Aorta (tissue), 5 donors: Measurements from ENCODE around the gene TMEM60. TPM values are rescaled to one million over a fixed set of nuclear protein-coding genes. Genes with fewer than 3 reads are reported as not detected.

Experiments
- ATAC-seq: fragments of 200-7000 bp; cut with Tn5 transposase; one replicate; pipeline ENCODE4 v1.9.1; 2022; ENCODE audit warnings: moderate library complexity; ENCODE audit not compliant: low FRiP score
- DNase-seq, 2 donors: peaks; one replicate each; pipeline ENCODE4 v3.0.0-alpha.2; 2020
- H3K27ac ChIP-seq, 2 donors: one replicate each; pipeline ENCODE4 v1.5.1; 2013; ENCODE audit warnings: low read length in 2 of 2, mild to moderate bottlenecking in 2 of 2, moderate library complexity in 2 of 2, control low read depth in 1 of 2, inconsistent platforms in 1 of 2, low read depth in 1 of 2
- H3K27me3 ChIP-seq, 2 donors: one replicate each; pipeline ENCODE4 v1.6.1; 2013; ENCODE audit warnings: control low read depth in 1 of 2, low read length in 1 of 2, mild to moderate bottlenecking in 1 of 2, moderate library complexity in 1 of 2; ENCODE audit not compliant: insufficient read depth in 2 of 2, control insufficient read depth in 1 of 2
- H3K36me3 ChIP-seq, 2 donors: one replicate each; pipeline ENCODE4 v1.6.1; 2013; ENCODE audit warnings: control low read depth in 1 of 2, low read length in 1 of 2, mild to moderate bottlenecking in 1 of 2; ENCODE audit not compliant: insufficient read depth in 2 of 2, control insufficient read depth in 1 of 2
- H3K4me1 ChIP-seq, 2 donors: one replicate each; pipeline ENCODE4 v1.6.1; 2013; ENCODE audit warnings: low read length in 2 of 2, control low read depth in 1 of 2, mild to moderate bottlenecking in 1 of 2, moderate library complexity in 1 of 2; ENCODE audit not compliant: insufficient read depth in 2 of 2, control insufficient read depth in 1 of 2
- H3K4me3 ChIP-seq, 2 donors: one replicate each; pipeline ENCODE4 v1.5.1; 2013; ENCODE audit warnings: low read length in 2 of 2, control low read depth in 1 of 2, mild to moderate bottlenecking in 1 of 2
- H3K9me3 ChIP-seq: one replicate; pipeline ENCODE4 v1.6.1; 2013; ENCODE audit warnings: mild to moderate bottlenecking, low read length; ENCODE audit not compliant: control insufficient read depth
- WGBS, 2 donors: extraction: QIAGEN DNeasy Blood & Tissue Kit; methylation state at CpG; one replicate each; pipeline ENCODE4 v1.1.7; 2013; 5-methylcytosine and 5-hydroxymethylcytosine counted together
- intact Hi-C, 2 donors: fragments of 100-400 bp; cut with DNase I; formaldehyde crosslinking; loops; one replicate each; pipeline versions ENCODE4 v1.14.2 to v1.15.0; 2022
- polyA plus RNA-seq, 2 donors: library from polyadenylated mRNA; stranded (reverse); fragments of 200-250 nt; gene quantifications; one replicate each; pipeline ENCODE4 v1.2.3, GENCODE V29; 2013
- total RNA-seq, 2 donors: library from RNA; stranded (reverse); fragmentation: NEBNext Ultra II Directional; extraction: Animal tissue kit (Norgen Biotek cat#: 25700); gene quantifications; one replicate each; pipeline ENCODE4 v1.2.1, GENCODE V29; 2021
- donor health status: healthy with polysubstance abuse.
- donor health status: Bipolar disorder and iron deficiency.
- donor health status: DM: no; HTN: no; CAD: no.
- donor health status: DM: no; HTN: no; CAD: no.
- donor health status: DM: yes; HTN: yes; CAD: no.

The TMEM60 gene
- total and polyA plus RNA-seq, 4 donors = 11.0 to 16.8 (median 13.5) TPM

- DNase-seq (no peak), ATAC-seq (no peak)
- Histone ChIP-seq H3K27me3 (no peaks in the 10 kb centered on the region), H3K4me1 (peaks cover 0 to 3% of the 10 kb centered on the region in 2 donors), H3K27ac (no peak overlapping the region), H3K9me3 (no peaks in the 10 kb centered on the region), H3K4me3 (no peak overlapping the region), H3K36me3 (no peaks in the 10 kb centered on the region)
- 99 to 100% methylated on average over 1 of the region's 1 CpG for WGBS, 2 donors
- intact Hi-C loops = no loop called here
Observed at GRCh38 chr7:77833136-77833535, 34.9 kb upstream of the TMEM60 start.

DNA sequence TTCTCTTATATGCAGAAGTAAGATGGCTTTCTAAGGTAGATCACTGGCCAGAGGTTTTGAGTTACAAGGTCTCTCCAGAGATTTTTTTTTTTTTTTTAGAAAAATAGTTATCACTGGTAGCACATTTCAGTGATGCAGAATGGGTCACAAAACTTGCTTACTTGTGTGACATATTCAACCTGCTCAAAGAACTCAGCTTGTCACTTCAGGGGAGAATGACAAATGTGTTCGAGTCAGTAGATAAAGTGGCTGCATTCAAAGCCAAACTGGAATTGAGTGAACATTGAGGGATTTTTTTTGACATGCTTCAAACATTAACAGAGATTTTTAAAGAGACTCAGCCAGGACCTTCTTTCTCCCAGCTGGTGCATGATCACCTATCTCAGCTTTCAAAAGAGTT is 33.7 kb upstream of the TMEM60 start:
- 21 to 23% methylated on average over 1 of the region's 1 CpG for WGBS, 2 donors
- H3K27ac ChIP-seq = no peak overlapping the region
- no peak overlapping the region for H3K4me3 ChIP-seq
- no peaks in the 10 kb centered on the region for H3K36me3 ChIP-seq
- intact Hi-C loops = no loop called here
- DNase-seq = no peak
- no peaks in the 10 kb centered on the region for H3K4me1 ChIP-seq
- no peaks in the 10 kb centered on the region for H3K9me3 ChIP-seq
- H3K27me3 ChIP-seq = no peaks in the 10 kb centered on the region
- ATAC-seq = no peak

GRCh38 chr7:77831481-77831880 is 33.2 kb upstream of the TMEM60 start:
- intact Hi-C loops = no loop called here
- 92 to 95% methylated on average over 7 of the region's 7 CpGs for WGBS, 2 donors
- DNase-seq = no peak
- Histone ChIP-seq H3K27me3 (no peaks in the 10 kb centered on the region), H3K9me3 (no peaks in the 10 kb centered on the region), H3K4me1 (no peaks in the 10 kb centered on the region), H3K36me3 (no peaks in the 10 kb centered on the region), H3K27ac (no peak overlapping the region), H3K4me3 (no peak overlapping the region)
- no peak for ATAC-seq

DNA sequence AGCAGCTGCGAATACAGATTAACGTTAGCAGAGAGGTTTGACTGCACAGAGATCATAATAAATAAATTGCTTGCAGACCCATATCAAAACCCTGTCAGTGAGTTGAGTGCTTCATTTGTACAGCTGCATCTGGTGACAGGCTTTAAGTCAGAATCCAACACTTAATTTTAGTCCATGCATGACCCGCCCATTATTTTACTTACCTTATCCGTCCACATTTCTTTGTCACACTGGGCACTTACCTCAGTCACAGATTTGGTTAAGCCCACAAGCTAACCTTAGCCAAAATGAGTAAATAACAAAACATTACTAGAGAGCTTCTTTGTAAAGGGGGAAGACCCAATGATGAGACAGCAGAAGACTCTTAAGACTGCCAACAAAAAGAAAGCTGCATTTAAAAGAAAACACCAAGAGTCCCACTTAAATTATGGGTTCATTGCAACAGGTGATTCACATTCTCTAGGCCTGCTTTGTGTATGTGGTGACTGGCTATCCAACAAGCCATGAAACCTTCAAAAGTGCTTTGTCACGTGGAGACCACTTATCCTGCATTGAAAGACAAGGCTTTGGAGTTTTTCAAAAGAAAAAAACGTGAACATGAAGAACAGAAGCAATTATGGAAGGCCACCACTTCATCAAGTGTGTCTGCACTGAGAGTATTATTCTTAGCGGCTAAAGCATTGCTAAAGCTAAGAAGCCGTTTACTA is 32.6 kb upstream of the TMEM60 start:
- ATAC-seq = no peak
- intact Hi-C loops = no loop called here
- H3K9me3 ChIP-seq = no peaks in the 10 kb centered on the region
- 73 to 77% methylated on average over 8 of the region's 8 CpGs for WGBS, 2 donors
- H3K27ac ChIP-seq = no peak overlapping the region
- H3K4me3 ChIP-seq = no peak overlapping the region
- H3K36me3 ChIP-seq = no peaks in the 10 kb centered on the region
- H3K27me3 ChIP-seq = no peaks in the 10 kb centered on the region
- no peak for DNase-seq
- no peaks in the 10 kb centered on the region for H3K4me1 ChIP-seq

GRCh38 chr7:77827999-77828398 is 29.8 kb upstream of the TMEM60 start:
- Histone ChIP-seq H3K4me1 (no peaks in the 10 kb centered on the region), H3K36me3 (no peaks in the 10 kb centered on the region), H3K9me3 (no peaks in the 10 kb centered on the region), H3K4me3 (no peak overlapping the region), H3K27ac (no peak overlapping the region), H3K27me3 (no peaks in the 10 kb centered on the region)
- ATAC-seq (no peak), DNase-seq (no peak)
- WGBS, 2 donors = 45 to 49% methylated on average over 2 of the region's 2 CpGs
- intact Hi-C loops = loop anchor here in 1 of 2 donors (10.0 kb wide), 1 partner anchor 57 kb away; no protein-coding TSS in a partner anchor

DNA sequence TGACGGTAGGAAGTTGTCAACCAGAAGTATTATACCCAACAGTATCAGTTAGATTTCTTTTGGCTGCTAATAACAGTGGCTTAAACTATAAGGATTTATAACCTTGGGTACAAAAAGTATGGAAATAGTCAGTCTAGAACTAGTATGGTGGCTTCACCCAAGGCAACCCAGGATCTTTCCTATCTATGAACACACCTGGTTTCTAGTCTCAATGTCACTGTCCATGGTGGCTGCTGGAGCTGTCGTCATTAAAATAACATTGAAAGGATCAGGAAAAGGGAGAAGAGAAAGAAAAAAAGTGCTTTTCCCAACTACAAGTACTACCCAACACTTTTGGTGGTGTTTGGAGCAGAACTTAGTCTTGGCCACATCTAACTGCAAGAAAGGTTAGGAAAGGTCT is 28.1 kb upstream of the TMEM60 start:
- ATAC-seq = no peak
- no peaks in the 10 kb centered on the region for H3K27me3 ChIP-seq
- no peak overlapping the region for H3K27ac ChIP-seq
- no peak overlapping the region for H3K4me3 ChIP-seq
- 83 to 89% methylated on average over 2 of the region's 2 CpGs for WGBS, 2 donors
- intact Hi-C loops = loop anchor here in 1 of 2 donors (10.0 kb wide), 1 partner anchor 59 kb away; no protein-coding TSS in a partner anchor
- no peak for DNase-seq
- H3K9me3 ChIP-seq = no peaks in the 10 kb centered on the region
- no peaks in the 10 kb centered on the region for H3K36me3 ChIP-seq
- H3K4me1 ChIP-seq = no peaks in the 10 kb centered on the region

- Histone ChIP-seq H3K4me1 (no peaks in the 10 kb centered on the region), H3K27me3 (no peaks in the 10 kb centered on the region), H3K4me3 (no peak overlapping the region), H3K9me3 (peaks cover 2% of the 10 kb centered on the region), H3K36me3 (peaks cover 0 to 2% of the 10 kb centered on the region in 2 donors), H3K27ac (no peak overlapping the region)
- intact Hi-C loops = loop anchor here in 1 of 2 donors (10.0 kb wide), 1 partner anchor 60 kb away; no protein-coding TSS in a partner anchor
- ATAC-seq (no peak), DNase-seq (no peak)
- 97% methylated on average over 3 of the region's 3 CpGs for WGBS, 2 donors
Observed at GRCh38 chr7:77825131-77825530, 26.9 kb upstream of the TMEM60 start.

DNA sequence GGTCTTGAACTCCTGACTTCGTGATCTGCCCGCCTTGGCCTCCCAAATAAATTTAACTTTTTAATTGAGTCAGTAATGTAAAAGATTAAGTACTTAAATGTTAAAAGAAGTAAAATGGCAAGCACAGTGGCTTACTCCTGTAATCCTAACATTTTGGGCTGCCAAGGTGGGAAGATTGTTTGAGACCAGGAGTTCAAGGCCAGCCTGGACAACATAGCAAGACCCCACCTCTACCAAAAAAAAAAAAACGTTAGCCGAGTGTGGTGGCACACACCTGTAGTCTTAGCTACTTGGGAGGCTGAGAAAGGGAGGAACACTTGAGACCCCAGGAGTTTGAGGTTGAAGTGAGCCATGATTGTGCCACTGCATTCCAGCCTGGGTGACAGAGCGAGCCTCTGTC is 26.4 kb upstream of the TMEM60 start:
- intact Hi-C loops = loop anchor here in 1 of 2 donors (10.0 kb wide), 1 partner anchor 60 kb away; no protein-coding TSS in a partner anchor
- no peaks in the 10 kb centered on the region for H3K27me3 ChIP-seq
- H3K4me3 ChIP-seq = no peak overlapping the region
- 96 to 98% methylated on average over 5 of the region's 5 CpGs for WGBS, 2 donors
- DNase-seq (no peak), ATAC-seq (no peak)
- H3K36me3 ChIP-seq = peaks cover 0 to 2% of the 10 kb centered on the region in 2 donors
- H3K27ac ChIP-seq = no peak overlapping the region
- no peaks in the 10 kb centered on the region for H3K4me1 ChIP-seq
- H3K9me3 ChIP-seq = peaks cover 2% of the 10 kb centered on the region

GRCh38 chr7:77823787-77824186 is 25.6 kb upstream of the TMEM60 start:
- ATAC-seq (no peak), DNase-seq (no peak)
- H3K36me3 ChIP-seq = peaks cover 0 to 2% of the 10 kb centered on the region in 2 donors
- no peaks in the 10 kb centered on the region for H3K4me1 ChIP-seq
- no peak overlapping the region for H3K4me3 ChIP-seq
- intact Hi-C loops = loop anchor here in 1 of 2 donors (10.0 kb wide), 1 partner anchor 61 kb away; no protein-coding TSS in a partner anchor
- H3K27me3 ChIP-seq = no peaks in the 10 kb centered on the region
- WGBS, 2 donors = 16 to 27% methylated on average over 2 of the region's 2 CpGs
- no peak overlapping the region for H3K27ac ChIP-seq
- peaks cover 2% of the 10 kb centered on the region for H3K9me3 ChIP-seq
